Left lung (tissue), 10 donors: ENCODE results near the gene OPA1. TPM values are rescaled to one million over a fixed set of nuclear protein-coding genes. Genes with fewer than 3 reads are reported as not detected.

ENCODE experiments used
- ATAC-seq: fragments of 200-7000 bp; cut with Tn5 transposase; one replicate; pipeline ENCODE4 v1.9.1; 2020; ENCODE audit warnings: moderate library complexity
- DNase-seq, 4 donors: peaks; one replicate each; pipeline ENCODE4 v3.0.0-alpha.2; 2013 to 2020
- H3K27ac ChIP-seq, 2 donors: fragments of 200-600 bp; sonication (generic) in 1 of 2; one replicate each; pipeline versions ENCODE4 v1.5.0 to v1.8.0; 2020 to 2021
- H3K27me3 ChIP-seq, 2 donors: fragments of 200-600 bp; sonication (generic) in 1 of 2; one replicate each; pipeline versions ENCODE4 v1.5.0 to v1.8.0; 2020 to 2021
- H3K36me3 ChIP-seq, 2 donors: fragments of 200-600 bp; sonication (generic) in 1 of 2; one replicate each; pipeline versions ENCODE4 v1.5.0 to v1.8.0; 2020 to 2021
- H3K4me1 ChIP-seq, 2 donors: fragments of 200-600 bp; one replicate each; pipeline ENCODE4 v1.8.0; 2021
- H3K4me3 ChIP-seq, 2 donors: fragments of 200-600 bp; sonication (generic) in 1 of 2; one replicate each; pipeline versions ENCODE4 v1.5.0 to v1.8.0; 2020 to 2021; ENCODE audit warnings: mild to moderate bottlenecking in 1 of 2
- H3K9me3 ChIP-seq, 2 donors: fragments of 200-600 bp; sonication (generic) in 1 of 2; one replicate each; pipeline versions ENCODE4 v1.5.0 to v1.8.0; 2020 to 2021
- intact Hi-C, 2 donors: fragments of 100-400 bp; cut with DNase I; formaldehyde crosslinking; loops; one replicate each; pipeline versions ENCODE4 v1.11.2 to v1.14.2; 2022
- polyA plus RNA-seq, 6 donors: library from polyadenylated mRNA; unstranded; fragments of 120-200 nt; gene quantifications; one replicate each; pipeline ENCODE4 v1.2.1, GENCODE V29; 2013; ENCODE audit not compliant: insufficient read length in 6 of 6
- total RNA-seq, 2 donors: library from RNA; stranded (reverse); fragmentation: NEBNext Ultra II Directional; extraction: Animal tissue kit (Norgen Biotek cat#: 25700); gene quantifications; one replicate each; pipeline ENCODE4 v1.2.1, GENCODE V29; 2021
- TF ChIP-seq, protein P1 (sequence below), 2 donors: fragments of 200-600 bp; sonication (generic) in 1 of 2; IDR thresholded peaks; one replicate each; pipeline versions ENCODE4 v1.5.0 to v1.8.0; 2021; ENCODE audit warnings: antibody characterized with exemption in 2 of 2
- donor health status: DM: no; HTN: yes; CAD: no.
- donor health status: DM: no; HTN: no; CAD: no.

The OPA1 gene
- total and polyA plus RNA-seq, 8 donors: 45.3 to 64.9 (median 57.9) TPM

DNA sequence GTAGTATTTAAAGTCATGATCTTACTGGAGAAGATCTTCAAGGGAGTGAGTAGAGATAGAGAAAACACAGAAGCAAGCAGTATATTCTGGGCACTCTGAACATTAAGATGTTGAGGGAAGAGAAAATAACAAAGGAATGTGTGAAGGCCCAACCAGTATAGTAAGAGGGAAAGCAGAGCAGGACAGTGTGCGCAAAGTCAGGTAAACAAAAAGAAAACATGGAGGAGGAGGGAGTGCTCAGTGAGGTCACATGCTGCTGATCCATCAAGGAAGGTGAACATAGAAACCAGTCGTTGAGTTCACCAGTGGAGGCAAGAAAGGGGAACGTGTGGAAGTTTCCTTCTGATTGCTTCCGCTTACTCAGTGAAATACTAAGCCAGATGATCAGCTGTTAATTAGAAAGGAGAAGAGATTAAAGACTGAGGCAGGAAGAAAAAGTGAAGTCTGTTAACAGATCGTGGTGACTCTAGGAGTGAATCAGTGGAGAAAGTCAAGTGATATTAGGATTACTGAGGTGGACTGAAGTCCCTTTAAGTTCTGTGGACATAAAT, 47.2 kb downstream of the OPA1 start:
- TF ChIP-seq, protein P1, sequence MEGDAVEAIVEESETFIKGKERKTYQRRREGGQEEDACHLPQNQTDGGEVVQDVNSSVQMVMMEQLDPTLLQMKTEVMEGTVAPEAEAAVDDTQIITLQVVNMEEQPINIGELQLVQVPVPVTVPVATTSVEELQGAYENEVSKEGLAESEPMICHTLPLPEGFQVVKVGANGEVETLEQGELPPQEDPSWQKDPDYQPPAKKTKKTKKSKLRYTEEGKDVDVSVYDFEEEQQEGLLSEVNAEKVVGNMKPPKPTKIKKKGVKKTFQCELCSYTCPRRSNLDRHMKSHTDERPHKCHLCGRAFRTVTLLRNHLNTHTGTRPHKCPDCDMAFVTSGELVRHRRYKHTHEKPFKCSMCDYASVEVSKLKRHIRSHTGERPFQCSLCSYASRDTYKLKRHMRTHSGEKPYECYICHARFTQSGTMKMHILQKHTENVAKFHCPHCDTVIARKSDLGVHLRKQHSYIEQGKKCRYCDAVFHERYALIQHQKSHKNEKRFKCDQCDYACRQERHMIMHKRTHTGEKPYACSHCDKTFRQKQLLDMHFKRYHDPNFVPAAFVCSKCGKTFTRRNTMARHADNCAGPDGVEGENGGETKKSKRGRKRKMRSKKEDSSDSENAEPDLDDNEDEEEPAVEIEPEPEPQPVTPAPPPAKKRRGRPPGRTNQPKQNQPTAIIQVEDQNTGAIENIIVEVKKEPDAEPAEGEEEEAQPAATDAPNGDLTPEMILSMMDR (IDR thresholded peaks at IDR 0.05): no peak

DNA sequence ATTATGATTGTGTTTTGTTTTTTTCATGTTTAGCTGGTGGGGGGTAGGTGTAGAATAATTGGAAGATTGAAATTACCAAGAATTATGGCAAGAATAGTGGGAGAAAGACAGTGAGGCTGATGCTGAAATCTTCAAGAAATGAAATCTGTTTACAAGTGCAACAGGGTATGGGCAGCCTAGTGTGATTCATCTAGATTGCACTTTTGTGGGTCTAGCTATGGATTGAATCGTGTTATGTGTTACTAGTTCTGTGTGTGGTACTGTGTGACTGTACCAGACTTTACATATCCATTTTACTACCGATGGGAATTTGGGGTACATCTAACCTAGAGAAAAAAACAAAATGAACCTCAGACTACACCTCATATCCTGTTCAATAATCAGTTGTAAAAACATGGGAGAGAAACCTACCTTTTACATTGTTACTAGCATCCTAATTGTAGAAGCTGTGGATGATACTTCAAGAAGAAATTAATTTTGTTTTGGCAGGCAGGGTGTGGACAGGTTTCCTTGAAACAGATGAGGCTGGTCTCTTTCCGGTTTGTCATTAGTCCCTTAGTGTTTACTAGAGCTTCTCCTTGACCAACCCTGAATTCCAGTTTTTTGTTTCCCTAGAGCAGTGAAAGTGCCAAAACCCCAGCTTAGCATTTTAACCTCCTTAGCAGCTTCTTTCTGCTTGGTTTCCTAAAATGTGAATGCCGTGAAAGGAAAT, 47.9 kb downstream of the OPA1 start:
- Histone ChIP-seq H3K36me3 (peaks cover 0 to 86% of the 10 kb centered on the region in 2 donors), H3K4me1 (no peaks in the 10 kb centered on the region), H3K27me3 (no peaks in the 10 kb centered on the region), H3K27ac (no peak overlapping the region), H3K4me3 (no peak overlapping the region), H3K9me3 (no peaks in the 10 kb centered on the region)
- intact Hi-C loops: no loop called here
- ATAC-seq (no peak), DNase-seq (no peak)
- TF ChIP-seq, protein P1 (IDR thresholded peaks at IDR 0.05): no peak

More for the DNA sequence above, 47.2 kb downstream of the OPA1 start:
- Histone ChIP-seq H3K9me3 (no peaks in the 10 kb centered on the region), H3K4me3 (no peak overlapping the region), H3K27ac (no peak overlapping the region), H3K36me3 (peaks cover 0 to 84% of the 10 kb centered on the region in 2 donors), H3K27me3 (no peaks in the 10 kb centered on the region), H3K4me1 (no peaks in the 10 kb centered on the region)
- no peak for DNase-seq
- ATAC-seq: peak; percentile 38
- intact Hi-C loops: no loop called here

DNA sequence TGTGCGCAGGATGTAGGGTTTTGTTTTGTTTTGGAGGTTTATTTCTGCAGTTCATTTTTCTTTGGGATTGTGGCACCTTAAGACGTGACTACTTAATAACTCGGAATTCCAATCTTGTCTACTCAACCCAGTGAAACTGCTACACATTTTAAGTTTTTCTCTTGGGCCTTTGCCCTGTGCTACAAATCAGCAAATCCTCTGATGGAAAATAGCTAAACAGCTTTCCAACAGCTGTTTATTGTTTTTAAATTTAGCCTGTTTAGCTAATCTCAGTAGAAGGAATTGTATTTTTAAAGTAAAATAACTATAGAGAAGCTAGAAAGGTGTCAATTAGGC, 48.4 kb downstream of the OPA1 start:
- no peaks in the 10 kb centered on the region for H3K27me3 ChIP-seq
- H3K27ac ChIP-seq: no peak overlapping the region
- TF ChIP-seq, protein P1 (IDR thresholded peaks at IDR 0.05): no peak
- intact Hi-C loops: no loop called here
- H3K9me3 ChIP-seq: no peaks in the 10 kb centered on the region
- no peaks in the 10 kb centered on the region for H3K4me1 ChIP-seq
- H3K36me3 ChIP-seq: peaks cover 0 to 88% of the 10 kb centered on the region in 2 donors
- no peak overlapping the region for H3K4me3 ChIP-seq
- DNase-seq (no peak), ATAC-seq (no peak)

DNA sequence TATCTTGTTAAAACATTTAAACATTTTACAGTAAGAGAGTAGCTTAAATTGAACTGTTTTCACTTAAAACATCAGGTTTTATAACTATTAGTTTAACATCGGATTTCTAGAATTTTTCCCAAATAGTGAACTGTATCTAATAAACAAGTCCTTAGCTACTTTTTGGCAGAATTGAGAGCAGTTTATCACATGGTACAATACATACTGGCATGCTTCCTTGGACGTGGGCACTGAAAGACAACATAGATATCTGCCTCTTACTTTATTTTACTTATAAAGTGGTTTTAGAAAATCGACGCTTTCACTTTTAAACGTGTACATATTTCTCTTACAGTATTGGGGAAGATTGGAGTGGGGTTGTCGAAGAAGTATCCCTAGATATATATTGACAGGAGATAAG, 52.8 kb downstream of the OPA1 start:
- no peak for DNase-seq

DNA sequence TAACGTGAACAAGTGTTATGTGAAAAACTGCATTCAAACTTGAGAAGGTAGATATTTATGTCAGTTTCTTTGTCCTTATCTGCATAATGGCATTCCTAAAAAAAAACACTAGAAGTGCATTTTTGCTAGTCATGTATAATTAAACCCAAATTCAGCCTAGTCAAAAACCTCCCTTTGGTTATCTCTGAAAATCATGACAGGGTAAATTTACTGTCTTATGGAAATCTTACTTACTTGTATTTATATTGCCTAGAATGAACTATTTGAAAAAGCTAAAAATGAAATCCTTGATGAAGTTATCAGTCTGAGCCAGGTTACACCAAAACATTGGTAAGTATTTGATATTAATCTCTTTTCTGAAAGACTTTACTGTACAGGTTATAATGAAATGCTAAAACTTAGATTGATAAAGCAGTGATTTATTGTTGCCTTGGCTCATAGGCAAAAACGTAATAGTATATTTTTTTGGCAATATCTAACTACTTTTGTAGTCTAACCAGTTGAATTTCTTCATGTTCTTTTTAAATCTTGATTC, 55.6 kb downstream of the OPA1 start:
- no peaks in the 10 kb centered on the region for H3K4me1 ChIP-seq
- H3K27ac ChIP-seq: no peak overlapping the region
- no peaks in the 10 kb centered on the region for H3K27me3 ChIP-seq
- intact Hi-C loops: no loop called here
- H3K4me3 ChIP-seq: no peak overlapping the region
- TF ChIP-seq, protein P1 (IDR thresholded peaks at IDR 0.05): no peak
- H3K9me3 ChIP-seq: no peaks in the 10 kb centered on the region
- ATAC-seq (no peak), DNase-seq (no peak)
- H3K36me3 ChIP-seq: peaks cover 0 to 76% of the 10 kb centered on the region in 2 donors

More for the DNA sequence above, 52.8 kb downstream of the OPA1 start:
- ATAC-seq: no peak
- Histone ChIP-seq H3K9me3 (no peaks in the 10 kb centered on the region), H3K36me3 (peaks cover 0 to 81% of the 10 kb centered on the region in 2 donors), H3K4me3 (no peak overlapping the region), H3K27me3 (no peaks in the 10 kb centered on the region), H3K27ac (no peak overlapping the region), H3K4me1 (no peaks in the 10 kb centered on the region)
- intact Hi-C loops: no loop called here
- TF ChIP-seq, protein P1 (IDR thresholded peaks at IDR 0.05): no peak
